ENCODE measurements around the gene SNRK.

DNA sequence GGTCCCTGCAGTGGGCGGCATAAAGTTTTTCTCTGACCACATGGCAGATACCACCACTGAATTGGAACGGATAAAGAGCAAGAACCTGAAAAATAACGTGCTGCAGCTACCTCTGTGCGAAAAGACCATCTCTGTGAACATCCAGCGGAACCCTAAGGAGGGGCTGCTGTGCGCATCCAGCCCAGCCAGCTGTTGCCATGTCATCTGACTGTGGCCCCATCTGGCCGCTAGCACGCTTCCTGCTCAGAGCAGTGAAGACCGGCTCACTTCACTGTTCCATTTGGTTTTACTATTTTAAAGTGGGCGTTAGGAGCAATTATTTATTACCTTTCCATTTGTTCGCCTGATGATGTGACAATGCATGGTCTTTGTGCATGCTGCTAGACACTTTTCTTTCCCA, 62.0 kb downstream of the SNRK start:
- TF ChIP-seq, protein P1, sequence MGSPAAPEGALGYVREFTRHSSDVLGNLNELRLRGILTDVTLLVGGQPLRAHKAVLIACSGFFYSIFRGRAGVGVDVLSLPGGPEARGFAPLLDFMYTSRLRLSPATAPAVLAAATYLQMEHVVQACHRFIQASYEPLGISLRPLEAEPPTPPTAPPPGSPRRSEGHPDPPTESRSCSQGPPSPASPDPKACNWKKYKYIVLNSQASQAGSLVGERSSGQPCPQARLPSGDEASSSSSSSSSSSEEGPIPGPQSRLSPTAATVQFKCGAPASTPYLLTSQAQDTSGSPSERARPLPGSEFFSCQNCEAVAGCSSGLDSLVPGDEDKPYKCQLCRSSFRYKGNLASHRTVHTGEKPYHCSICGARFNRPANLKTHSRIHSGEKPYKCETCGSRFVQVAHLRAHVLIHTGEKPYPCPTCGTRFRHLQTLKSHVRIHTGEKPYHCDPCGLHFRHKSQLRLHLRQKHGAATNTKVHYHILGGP (tag by site-specific recombination; IDR thresholded peaks at IDR 0.05), result no peak
- TF ChIP-seq, protein P2, sequence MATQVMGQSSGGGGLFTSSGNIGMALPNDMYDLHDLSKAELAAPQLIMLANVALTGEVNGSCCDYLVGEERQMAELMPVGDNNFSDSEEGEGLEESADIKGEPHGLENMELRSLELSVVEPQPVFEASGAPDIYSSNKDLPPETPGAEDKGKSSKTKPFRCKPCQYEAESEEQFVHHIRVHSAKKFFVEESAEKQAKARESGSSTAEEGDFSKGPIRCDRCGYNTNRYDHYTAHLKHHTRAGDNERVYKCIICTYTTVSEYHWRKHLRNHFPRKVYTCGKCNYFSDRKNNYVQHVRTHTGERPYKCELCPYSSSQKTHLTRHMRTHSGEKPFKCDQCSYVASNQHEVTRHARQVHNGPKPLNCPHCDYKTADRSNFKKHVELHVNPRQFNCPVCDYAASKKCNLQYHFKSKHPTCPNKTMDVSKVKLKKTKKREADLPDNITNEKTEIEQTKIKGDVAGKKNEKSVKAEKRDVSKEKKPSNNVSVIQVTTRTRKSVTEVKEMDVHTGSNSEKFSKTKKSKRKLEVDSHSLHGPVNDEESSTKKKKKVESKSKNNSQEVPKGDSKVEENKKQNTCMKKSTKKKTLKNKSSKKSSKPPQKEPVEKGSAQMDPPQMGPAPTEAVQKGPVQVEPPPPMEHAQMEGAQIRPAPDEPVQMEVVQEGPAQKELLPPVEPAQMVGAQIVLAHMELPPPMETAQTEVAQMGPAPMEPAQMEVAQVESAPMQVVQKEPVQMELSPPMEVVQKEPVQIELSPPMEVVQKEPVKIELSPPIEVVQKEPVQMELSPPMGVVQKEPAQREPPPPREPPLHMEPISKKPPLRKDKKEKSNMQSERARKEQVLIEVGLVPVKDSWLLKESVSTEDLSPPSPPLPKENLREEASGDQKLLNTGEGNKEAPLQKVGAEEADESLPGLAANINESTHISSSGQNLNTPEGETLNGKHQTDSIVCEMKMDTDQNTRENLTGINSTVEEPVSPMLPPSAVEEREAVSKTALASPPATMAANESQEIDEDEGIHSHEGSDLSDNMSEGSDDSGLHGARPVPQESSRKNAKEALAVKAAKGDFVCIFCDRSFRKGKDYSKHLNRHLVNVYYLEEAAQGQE (tag by site-specific recombination; IDR thresholded peaks at IDR 0.05), result no peak
- TF ChIP-seq ZBTB1 (tag by site-specific recombination; IDR thresholded peaks at IDR 0.05), result no peak
- TF ChIP-seq, protein P3, sequence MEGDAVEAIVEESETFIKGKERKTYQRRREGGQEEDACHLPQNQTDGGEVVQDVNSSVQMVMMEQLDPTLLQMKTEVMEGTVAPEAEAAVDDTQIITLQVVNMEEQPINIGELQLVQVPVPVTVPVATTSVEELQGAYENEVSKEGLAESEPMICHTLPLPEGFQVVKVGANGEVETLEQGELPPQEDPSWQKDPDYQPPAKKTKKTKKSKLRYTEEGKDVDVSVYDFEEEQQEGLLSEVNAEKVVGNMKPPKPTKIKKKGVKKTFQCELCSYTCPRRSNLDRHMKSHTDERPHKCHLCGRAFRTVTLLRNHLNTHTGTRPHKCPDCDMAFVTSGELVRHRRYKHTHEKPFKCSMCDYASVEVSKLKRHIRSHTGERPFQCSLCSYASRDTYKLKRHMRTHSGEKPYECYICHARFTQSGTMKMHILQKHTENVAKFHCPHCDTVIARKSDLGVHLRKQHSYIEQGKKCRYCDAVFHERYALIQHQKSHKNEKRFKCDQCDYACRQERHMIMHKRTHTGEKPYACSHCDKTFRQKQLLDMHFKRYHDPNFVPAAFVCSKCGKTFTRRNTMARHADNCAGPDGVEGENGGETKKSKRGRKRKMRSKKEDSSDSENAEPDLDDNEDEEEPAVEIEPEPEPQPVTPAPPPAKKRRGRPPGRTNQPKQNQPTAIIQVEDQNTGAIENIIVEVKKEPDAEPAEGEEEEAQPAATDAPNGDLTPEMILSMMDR (tag by site-specific recombination; IDR thresholded peaks at IDR 0.05), result no peak

All from HEK293 (cell line).